ENCODE data around the gene DPYSL5. TPM values are rescaled to one million over a fixed set of nuclear protein-coding genes. Genes with fewer than 3 reads are reported as not detected.

Gene DPYSL5
- total and polyA plus RNA-seq, 10 of the 15 experiments (the other 5 are each of a cell fraction or from before 2014, with no cell fraction given): not detected

- Histone ChIP-seq H3K9me3 (replicated peaks; ENCODE audit: control insufficient read depth, insufficient read depth, low read length) (no peaks in the 10 kb centered on the region), H3K36me3 (ENCODE audit: control insufficient read depth in 2 of 2, insufficient read depth in 2 of 2, low read length in 1 of 2) (no peaks in the 10 kb centered on the region), H3K4me3 (no peak overlapping the region), H3K9ac (ENCODE audit: control insufficient read depth, insufficient read depth, low read length) (no peak overlapping the region), H3K27me3 (replicated peaks in 1 of 2; ENCODE audit: control insufficient read depth in 2 of 2, insufficient read depth in 2 of 2, low read length in 1 of 2) (peaks cover 0 to 4% of the 10 kb centered on the region in 2 experiments), H2AFZ (ENCODE audit: control insufficient read depth, low read depth, low read length) (no peak overlapping the region), H3K4me2 (ENCODE audit: control insufficient read depth, insufficient read depth) (no peak overlapping the region), H3K27ac (ENCODE audit: control insufficient read depth, insufficient read depth) (no peak overlapping the region), H3K79me2 (ENCODE audit: control insufficient read depth, insufficient read depth, low read length) (no peaks in the 10 kb centered on the region), H4K20me1 (ENCODE audit: control insufficient read depth, insufficient read depth) (no peaks in the 10 kb centered on the region), H3K4me1 (ENCODE audit: control insufficient read depth, insufficient read depth, low read length) (no peaks in the 10 kb centered on the region)
- SMC1A ChIA-PET (ENCODE audit: uncharacterized antibody, unreplicated experiment): interaction anchor here (1.4 kb wide), 1 partner anchor 10 kb away, joined by 5 read pairs; no protein-coding TSS in a partner anchor
- DNase-seq (ENCODE audit: low read depth, low spot score) (no peak), FAIRE-seq (no peak), ATAC-seq (no peak)
- 75% methylated on average over 5 of the region's 5 CpGs for WGBS (ENCODE audit: insufficient coverage, insufficient replicate concordance, low lambda C conversion rate, missing lambda C conversion rate)
- intact Hi-C loops (cut with micrococcal nuclease; ENCODE audit: unreplicated experiment) (no loop called here), in situ Hi-C loops (cut with MboI) (no loop called here)
- POLR2A ChIA-PET: no interaction called here
- BruUV-seq (replicated peaks): no TSS peak
- RAD21 ChIA-PET (ENCODE audit: unreplicated experiment): no interaction called here
- CTCF ChIA-PET: interaction anchor here (1.2 to 1.4 kb wide), 2 partner anchors 13 to 15 kb away, joined by 3 to 4 read pairs; no protein-coding TSS in a partner anchor
- TF ChIP-seq RAD51 (IDR thresholded peaks at IDR 0.05) (no peak), SRF (IDR thresholded peaks at IDR 0.05; ENCODE audit: low read depth in 2 of 2, low read length in 2 of 2) (no peak), FOXM1 (IDR thresholded peaks at IDR 0.05; ENCODE audit: low read depth, low read length) (no peak), NBN (IDR thresholded peaks at IDR 0.05) (no peak), ESRRA (IDR thresholded peaks at IDR 0.05; ENCODE audit: low read length) (no peak), STAT1 (conservative IDR thresholded peaks at IDR 0.05) (no peak), NRF1 (conservative IDR thresholded peaks at IDR 0.05; ENCODE audit: low read depth, low read length) (no peak), GATAD2B (conservative IDR thresholded peaks at IDR 0.05; ENCODE audit: low read depth) (no peak), EP300 (IDR thresholded peaks at IDR 0.05; ENCODE audit: borderline replicate concordance in 1 of 2, control insufficient read depth in 1 of 2, low read depth in 2 of 2, low read length in 2 of 2) (no peak), BCL3 (IDR thresholded peaks at IDR 0.05; ENCODE audit: borderline replicate concordance, insufficient read depth, low read depth, low read length, poor library complexity, severe bottlenecking) (no peak)
- TF ChIP-seq, protein P1, sequence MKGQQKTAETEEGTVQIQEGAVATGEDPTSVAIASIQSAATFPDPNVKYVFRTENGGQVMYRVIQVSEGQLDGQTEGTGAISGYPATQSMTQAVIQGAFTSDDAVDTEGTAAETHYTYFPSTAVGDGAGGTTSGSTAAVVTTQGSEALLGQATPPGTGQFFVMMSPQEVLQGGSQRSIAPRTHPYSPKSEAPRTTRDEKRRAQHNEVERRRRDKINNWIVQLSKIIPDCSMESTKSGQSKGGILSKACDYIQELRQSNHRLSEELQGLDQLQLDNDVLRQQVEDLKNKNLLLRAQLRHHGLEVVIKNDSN (IDR thresholded peaks at IDR 0.05; ENCODE audit: borderline replicate concordance, extremely low read length, insufficient read depth, low read depth, low read length): no peak
- TF ChIP-seq, protein P2, sequence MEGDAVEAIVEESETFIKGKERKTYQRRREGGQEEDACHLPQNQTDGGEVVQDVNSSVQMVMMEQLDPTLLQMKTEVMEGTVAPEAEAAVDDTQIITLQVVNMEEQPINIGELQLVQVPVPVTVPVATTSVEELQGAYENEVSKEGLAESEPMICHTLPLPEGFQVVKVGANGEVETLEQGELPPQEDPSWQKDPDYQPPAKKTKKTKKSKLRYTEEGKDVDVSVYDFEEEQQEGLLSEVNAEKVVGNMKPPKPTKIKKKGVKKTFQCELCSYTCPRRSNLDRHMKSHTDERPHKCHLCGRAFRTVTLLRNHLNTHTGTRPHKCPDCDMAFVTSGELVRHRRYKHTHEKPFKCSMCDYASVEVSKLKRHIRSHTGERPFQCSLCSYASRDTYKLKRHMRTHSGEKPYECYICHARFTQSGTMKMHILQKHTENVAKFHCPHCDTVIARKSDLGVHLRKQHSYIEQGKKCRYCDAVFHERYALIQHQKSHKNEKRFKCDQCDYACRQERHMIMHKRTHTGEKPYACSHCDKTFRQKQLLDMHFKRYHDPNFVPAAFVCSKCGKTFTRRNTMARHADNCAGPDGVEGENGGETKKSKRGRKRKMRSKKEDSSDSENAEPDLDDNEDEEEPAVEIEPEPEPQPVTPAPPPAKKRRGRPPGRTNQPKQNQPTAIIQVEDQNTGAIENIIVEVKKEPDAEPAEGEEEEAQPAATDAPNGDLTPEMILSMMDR (IDR thresholded peaks at IDR 0.05 in 2 of 3, conservative IDR thresholded peaks at IDR 0.05 in 1 of 3; ENCODE audit: control insufficient read depth in 2 of 3, extremely low read depth in 1 of 3, insufficient read depth in 1 of 3, low read depth in 3 of 3, low read length in 3 of 3): no peak
- TF ChIP-seq, protein P3, sequence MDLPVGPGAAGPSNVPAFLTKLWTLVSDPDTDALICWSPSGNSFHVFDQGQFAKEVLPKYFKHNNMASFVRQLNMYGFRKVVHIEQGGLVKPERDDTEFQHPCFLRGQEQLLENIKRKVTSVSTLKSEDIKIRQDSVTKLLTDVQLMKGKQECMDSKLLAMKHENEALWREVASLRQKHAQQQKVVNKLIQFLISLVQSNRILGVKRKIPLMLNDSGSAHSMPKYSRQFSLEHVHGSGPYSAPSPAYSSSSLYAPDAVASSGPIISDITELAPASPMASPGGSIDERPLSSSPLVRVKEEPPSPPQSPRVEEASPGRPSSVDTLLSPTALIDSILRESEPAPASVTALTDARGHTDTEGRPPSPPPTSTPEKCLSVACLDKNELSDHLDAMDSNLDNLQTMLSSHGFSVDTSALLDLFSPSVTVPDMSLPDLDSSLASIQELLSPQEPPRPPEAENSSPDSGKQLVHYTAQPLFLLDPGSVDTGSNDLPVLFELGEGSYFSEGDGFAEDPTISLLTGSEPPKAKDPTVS (IDR thresholded peaks at IDR 0.05; ENCODE audit: low read depth, low read length): no peak
Measured at GRCh38 chr2:26974352-26974751, 126.4 kb downstream of the DPYSL5 start.

All from GM12878 (cell line).